HG02840 (cell line): Measurements from ENCODE around the gene ANO10.

Source experiments
- ATAC-seq: cut with Tn5 transposase; IDR thresholded peaks from one replicate; pipeline ENCODE4 v1.9.1; 2021; ENCODE audit warnings: mild to moderate bottlenecking, moderate library complexity, moderate number of reproducible peaks; ENCODE audit not compliant: unreplicated experiment, low FRiP score

The ANO10 gene

GRCh38 chr3:43435706-43436105 is 186.1 kb downstream of the ANO10 start:
- no peak for ATAC-seq

- ATAC-seq, result no peak
Measured at GRCh38 chr3:43434431-43434830, 187.4 kb downstream of the ANO10 start.

- no peak for ATAC-seq
Measured at GRCh38 chr3:43432462-43432861, 189.3 kb downstream of the ANO10 start.

- no peak for ATAC-seq
Measured at GRCh38 chr3:43426388-43426787, 195.4 kb downstream of the ANO10 start.

GRCh38 chr3:43425829-43426228 is 196.0 kb downstream of the ANO10 start:
- ATAC-seq, result no peak

- ATAC-seq, result no peak
Measured at GRCh38 chr3:43423639-43424038, 198.2 kb downstream of the ANO10 start.

GRCh38 chr3:43423142-43423541 is 198.7 kb downstream of the ANO10 start:
- ATAC-seq, result no peak

- no peak for ATAC-seq
Measured at GRCh38 chr3:43418601-43419272, 203.1 kb downstream of the ANO10 start.

GRCh38 chr3:43417133-43417532 is 204.7 kb downstream of the ANO10 start:
- no peak for ATAC-seq

- ATAC-seq, result no peak
Measured at GRCh38 chr3:43415088-43415487, 206.7 kb downstream of the ANO10 start.

- ATAC-seq, result no peak
Measured at GRCh38 chr3:43413676-43414368, 208.0 kb downstream of the ANO10 start.

GRCh38 chr3:43411429-43411828 is 210.4 kb downstream of the ANO10 start:
- no peak for ATAC-seq

- no peak for ATAC-seq
Measured at GRCh38 chr3:43410592-43410991, 211.2 kb downstream of the ANO10 start.

GRCh38 chr3:43409506-43409905 is 212.3 kb downstream of the ANO10 start:
- ATAC-seq, result no peak

- no peak for ATAC-seq
Measured at GRCh38 chr3:43406643-43407023, 215.2 kb downstream of the ANO10 start.

GRCh38 chr3:43405888-43406642 is 215.7 kb downstream of the ANO10 start:
- ATAC-seq, result no peak

GRCh38 chr3:43400781-43401730 is 220.8 kb downstream of the ANO10 start:
- no peak for ATAC-seq

- no peak for ATAC-seq
Measured at GRCh38 chr3:43400167-43400566, 221.6 kb downstream of the ANO10 start.

- ATAC-seq, result no peak
Measured at GRCh38 chr3:43399034-43399433, 222.8 kb downstream of the ANO10 start.

GRCh38 chr3:43394041-43394554 is 227.7 kb downstream of the ANO10 start:
- ATAC-seq, result no peak
